Jurkat, Clone E6-1 (cell line): ENCODE measurements around the gene FHL2.
A peak's percentile ranks its signal among the peaks of the same experiment; 100 is the strongest.

Experiments used
- DNase-seq: peaks from one replicate; pipeline ENCODE4 v3.0.0-alpha.2; 2011; ENCODE audit warnings: low read depth, low spot score
- H3K4me3 ChIP-seq: 2 replicates; pipeline ENCODE4 v1.5.1; 2011; ENCODE audit warnings: mild to moderate bottlenecking, low read length, control low read depth, moderate library complexity

The FHL2 gene

DNA sequence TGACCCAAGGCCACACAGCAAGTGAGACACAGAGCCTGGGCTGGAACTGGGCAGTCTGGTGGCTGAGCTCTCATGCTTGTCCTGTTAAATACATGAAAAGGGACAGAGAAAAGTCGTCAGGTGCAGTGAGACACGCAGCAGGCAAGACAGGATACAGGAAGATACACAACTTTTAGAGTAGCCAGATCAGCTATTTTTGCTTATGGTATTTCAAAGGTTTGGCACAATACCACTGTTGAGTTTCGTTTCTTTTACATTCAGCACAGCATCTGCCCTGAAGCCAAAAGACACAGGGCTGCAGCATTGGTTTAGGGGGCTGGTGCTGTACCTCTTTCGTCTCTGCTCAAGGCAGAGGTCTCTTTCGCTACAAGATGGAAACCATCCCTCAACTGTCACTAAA, 14.0 kb downstream of the FHL2 start:
- H3K4me3 ChIP-seq: no peak overlapping the region
- no peak for DNase-seq

GRCh38 chr2:105384216-105384615, 14.6 kb downstream of the FHL2 start:
- no peak for DNase-seq
- H3K4me3 ChIP-seq: no peak overlapping the region

GRCh38 chr2:105383432-105384166, 15.3 kb downstream of the FHL2 start:
- no peak for DNase-seq

GRCh38 chr2:105382177-105382576, 16.7 kb downstream of the FHL2 start:
- H3K4me3 ChIP-seq: no peak overlapping the region

More at GRCh38 chr2:105383432-105384166, 15.3 kb downstream of the FHL2 start:
- H3K4me3 ChIP-seq: no peak overlapping the region

GRCh38 chr2:105381101-105381668, 17.7 kb downstream of the FHL2 start:
- no peak for DNase-seq
- H3K4me3 ChIP-seq: no peak overlapping the region

More at GRCh38 chr2:105382177-105382576, 16.7 kb downstream of the FHL2 start:
- DNase-seq: no peak

DNA sequence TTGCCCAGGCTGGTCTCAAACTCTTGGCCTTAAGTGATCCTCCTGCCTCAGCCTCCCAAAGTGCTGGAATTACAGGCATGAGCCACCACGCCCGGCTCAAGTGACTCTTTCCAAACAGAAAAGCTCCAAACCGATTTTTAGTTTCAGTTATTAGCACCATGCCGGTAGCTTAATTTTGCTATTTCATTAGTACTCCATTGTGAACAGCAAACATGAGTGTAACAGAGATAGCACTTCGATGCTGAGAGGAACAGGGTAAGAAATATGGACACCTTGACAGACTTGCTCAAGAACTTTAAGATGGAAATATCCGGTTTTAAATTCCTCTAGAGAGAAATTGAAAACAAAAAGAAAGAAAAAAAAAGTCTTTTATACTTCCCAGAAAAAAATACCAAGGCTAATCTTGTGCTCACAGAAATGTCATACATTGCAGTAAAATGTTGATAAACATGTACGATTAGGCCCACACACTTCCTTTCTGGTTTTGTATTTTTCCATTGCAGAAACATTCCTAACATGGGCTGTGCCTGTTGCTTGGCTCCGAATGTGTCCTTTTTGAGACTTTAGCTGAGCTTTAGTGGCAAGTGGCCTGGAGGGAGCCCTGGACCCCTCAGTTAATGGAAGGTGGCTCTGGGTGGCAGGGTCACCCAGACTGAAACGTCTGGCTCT, 18.3 kb downstream of the FHL2 start:
- no peak for DNase-seq
- H3K4me3 ChIP-seq: no peak overlapping the region

DNA sequence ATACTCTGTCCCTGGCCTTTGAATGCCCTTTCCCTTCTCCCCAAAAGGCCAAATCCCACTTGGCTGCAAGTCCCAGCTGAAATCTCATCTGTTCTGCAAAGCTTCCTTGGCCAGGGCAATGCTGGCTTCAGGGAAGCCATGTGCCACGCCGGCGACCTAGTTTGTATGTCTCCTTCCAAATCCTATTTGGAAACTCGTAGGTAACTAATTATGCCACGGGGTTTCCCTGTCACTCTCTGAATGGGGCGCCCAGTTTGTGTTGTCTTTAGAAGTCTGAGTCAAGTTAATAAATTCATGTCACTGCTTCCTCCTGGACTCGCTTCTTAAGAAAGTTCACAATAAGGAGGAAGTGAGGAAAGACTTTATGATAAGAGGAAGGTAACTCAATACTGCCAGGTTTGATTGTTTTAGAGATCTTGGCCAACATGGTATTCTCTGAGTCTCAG, 19.1 kb downstream of the FHL2 start:
- H3K4me3 ChIP-seq: no peak overlapping the region
- no peak for DNase-seq

- no peak for DNase-seq
- H3K4me3 ChIP-seq: no peak overlapping the region
Observed at GRCh38 chr2:105378921-105379383, 19.9 kb downstream of the FHL2 start.

- DNase-seq: no peak
Observed at GRCh38 chr2:105378276-105378840, 20.5 kb downstream of the FHL2 start.

GRCh38 chr2:105377871-105378270, 21.0 kb downstream of the FHL2 start:
- no peak overlapping the region for H3K4me3 ChIP-seq
- no peak for DNase-seq

More at GRCh38 chr2:105378276-105378840, 20.5 kb downstream of the FHL2 start:
- H3K4me3 ChIP-seq: no peak overlapping the region

DNA sequence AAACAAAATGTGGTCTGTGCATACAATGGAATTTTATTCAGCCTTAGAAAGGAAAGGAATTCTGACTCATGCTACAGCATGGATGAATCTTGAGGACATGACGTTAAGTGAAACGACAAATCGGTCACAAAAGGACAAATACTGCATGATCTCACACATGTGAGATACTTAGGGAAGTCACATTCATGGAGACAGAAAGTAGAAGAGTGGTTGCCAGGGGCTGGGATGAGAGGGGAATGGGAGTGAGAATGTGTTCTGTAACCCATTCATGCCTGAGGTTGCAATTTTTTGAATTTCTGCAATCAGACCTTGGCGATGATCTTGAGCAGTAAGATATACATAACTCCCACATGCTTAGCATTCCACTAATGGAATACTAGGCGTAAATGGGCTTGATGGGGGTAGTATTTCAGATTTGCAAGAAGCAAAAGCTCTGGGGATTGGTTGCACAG, 22.0 kb downstream of the FHL2 start:
- H3K4me3 ChIP-seq: no peak overlapping the region
- DNase-seq: no peak

- no peak overlapping the region for H3K4me3 ChIP-seq
- no peak for DNase-seq
Observed at GRCh38 chr2:105376010-105376409, 22.8 kb downstream of the FHL2 start.

DNA sequence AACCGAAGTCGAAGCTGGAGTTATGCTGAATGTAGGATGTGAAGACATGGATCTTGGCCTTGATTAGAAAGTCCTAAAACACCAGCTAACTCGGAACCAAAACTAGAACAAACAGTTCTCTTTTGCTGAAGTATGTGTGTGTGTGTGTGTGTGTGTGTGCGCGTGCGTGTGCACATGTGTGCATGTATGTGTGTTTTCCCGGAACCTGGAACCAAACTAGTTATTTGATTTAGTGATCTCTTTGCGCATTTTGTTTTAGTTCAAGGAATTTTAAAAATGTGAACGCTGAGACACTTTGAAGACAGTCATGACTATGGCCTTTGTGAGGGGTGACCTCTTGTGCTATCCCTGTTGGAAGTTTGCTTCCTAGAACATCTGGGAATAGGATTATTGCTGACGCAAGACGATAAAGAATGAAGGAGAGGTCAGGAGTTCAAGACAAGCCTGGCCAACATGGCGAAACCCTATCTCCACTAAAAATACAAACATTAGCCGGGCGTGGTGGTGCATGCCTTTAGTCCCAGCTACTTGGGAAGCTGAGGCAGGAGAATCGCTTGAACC, 23.8 kb downstream of the FHL2 start:
- no peak for DNase-seq

GRCh38 chr2:105373895-105374401, 24.9 kb downstream of the FHL2 start:
- no peak overlapping the region for H3K4me3 ChIP-seq
- no peak for DNase-seq

More for the DNA sequence above, 23.8 kb downstream of the FHL2 start:
- H3K4me3 ChIP-seq: no peak overlapping the region

DNA sequence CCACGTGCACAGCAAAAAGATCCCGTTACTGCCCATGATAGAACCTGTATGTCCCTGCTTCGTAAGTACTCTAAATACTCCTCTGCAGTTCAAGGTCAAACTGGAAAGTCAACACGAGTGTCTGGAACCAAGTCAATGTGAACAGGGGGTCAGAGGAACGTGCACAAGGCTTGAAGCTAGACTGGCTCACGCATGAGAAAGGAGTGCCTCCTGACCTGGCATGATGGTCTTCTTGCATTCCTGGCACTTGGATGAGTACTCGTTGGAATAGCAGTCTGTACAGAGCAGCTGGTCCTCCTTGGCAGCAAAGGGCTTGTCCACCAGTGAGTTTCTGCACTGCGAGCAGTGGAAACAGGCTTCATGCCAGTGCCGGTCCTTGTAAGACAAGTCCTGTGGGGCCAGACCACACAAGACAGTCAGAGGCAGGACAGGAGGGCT, 25.5 kb downstream of the FHL2 start:
- DNase-seq: no peak
- H3K4me3 ChIP-seq: no peak overlapping the region

DNA sequence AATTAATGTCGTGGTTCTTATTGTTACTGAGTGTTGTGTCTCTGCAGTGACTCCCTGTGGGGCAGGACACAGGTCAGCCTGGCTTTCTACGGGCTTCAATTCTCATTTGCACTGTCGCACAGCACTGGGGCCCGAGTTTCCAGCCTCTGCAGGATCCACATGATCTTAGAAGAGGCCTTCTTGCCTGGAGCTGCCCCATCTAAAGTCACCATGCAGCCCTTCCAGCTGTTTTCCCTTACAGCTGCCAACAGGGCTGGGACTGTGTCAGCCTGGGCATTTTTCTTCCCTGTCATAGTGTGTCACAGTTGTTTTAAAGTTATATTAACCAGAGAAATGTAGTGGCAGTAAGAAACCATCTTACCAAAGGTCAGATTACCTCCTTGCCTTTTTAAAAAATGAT, 27.0 kb downstream of the FHL2 start:
- DNase-seq: no peak
- no peak overlapping the region for H3K4me3 ChIP-seq

- H3K4me3 ChIP-seq: no peak overlapping the region
- DNase-seq: no peak
Observed at GRCh38 chr2:105371156-105371555, 27.7 kb downstream of the FHL2 start.

GRCh38 chr2:105369777-105370690, 28.8 kb downstream of the FHL2 start:
- H3K4me3 ChIP-seq: peak overlapping the region; percentile 15
- DNase-seq: peak; percentile 91
